CD4-positive, alpha-beta T cell treated with Interleukin-1 beta for 1 hour (primary cell): ENCODE data around the gene DSCAML1.

Source experiments
- DNase-seq, 2 donors: peaks; one replicate each; pipeline ENCODE4 v3.0.0-alpha.2; 2020 to 2022

DSCAML1 gene

DNA sequence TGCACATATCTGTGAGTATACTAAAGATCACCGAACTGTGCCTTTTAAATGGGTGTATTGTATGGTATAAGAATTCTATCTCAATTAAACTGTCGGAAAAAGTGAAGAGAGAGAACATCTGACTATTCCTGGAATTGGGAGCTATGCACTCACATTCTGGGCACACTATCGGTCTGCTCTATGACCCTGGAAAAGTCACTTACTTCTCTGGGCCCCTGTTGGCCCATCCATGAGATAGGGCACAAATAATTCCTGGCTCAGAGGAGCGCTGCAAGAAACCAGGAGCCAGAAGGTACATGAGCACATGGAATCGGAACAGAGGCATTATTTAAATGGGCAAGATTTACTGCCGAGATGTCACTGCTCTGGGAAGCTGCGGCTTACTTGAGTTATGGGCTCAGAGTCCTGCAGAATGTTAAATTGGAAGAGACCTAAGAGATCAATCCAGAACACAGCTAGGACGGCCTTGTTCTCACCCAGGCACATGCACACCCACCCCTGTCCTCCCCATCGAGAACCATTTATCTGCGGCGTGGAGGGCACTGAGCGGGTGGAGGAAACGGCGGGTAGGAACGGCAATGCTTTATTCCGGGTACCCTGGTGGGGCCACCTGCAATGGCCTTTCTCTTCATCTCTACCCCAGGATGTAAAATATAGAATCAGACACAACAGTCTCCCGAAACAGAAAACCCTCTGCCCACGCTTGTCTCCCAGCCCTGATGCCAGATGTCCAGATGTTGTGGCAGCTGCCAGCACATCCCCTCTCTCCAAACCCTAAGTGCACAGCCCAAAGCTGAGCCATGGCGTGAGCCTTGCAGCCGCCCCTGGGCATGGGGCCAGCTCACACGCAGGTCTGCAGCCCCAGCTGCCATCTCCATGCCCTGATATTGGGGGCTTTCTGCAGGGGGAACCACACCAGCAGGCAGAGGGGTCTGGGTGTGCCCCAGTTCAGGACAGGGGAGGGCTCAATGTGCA lies 142.4 kb downstream of the DSCAML1 start:
- no peak for DNase-seq

DNA sequence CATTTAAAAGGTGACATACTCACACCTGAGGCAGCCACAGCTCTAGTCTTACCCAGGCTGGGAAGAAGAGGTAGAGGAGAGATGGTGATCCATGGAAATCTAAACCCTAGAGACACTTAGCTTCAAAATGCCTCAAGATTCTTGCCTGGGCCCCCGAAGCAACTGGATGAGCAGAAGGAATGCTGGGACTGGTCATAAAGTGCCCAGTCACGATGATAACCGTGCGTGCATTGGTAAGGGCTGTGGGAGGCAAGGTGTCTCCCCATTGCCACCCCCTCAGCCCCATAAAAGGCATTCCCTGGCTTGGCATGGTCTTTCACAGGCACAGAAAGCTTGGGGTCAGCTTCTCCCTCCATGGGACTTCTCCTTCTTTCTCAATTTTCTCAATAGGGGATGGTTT lies 144.5 kb downstream of the DSCAML1 start:
- no peak for DNase-seq

DNA sequence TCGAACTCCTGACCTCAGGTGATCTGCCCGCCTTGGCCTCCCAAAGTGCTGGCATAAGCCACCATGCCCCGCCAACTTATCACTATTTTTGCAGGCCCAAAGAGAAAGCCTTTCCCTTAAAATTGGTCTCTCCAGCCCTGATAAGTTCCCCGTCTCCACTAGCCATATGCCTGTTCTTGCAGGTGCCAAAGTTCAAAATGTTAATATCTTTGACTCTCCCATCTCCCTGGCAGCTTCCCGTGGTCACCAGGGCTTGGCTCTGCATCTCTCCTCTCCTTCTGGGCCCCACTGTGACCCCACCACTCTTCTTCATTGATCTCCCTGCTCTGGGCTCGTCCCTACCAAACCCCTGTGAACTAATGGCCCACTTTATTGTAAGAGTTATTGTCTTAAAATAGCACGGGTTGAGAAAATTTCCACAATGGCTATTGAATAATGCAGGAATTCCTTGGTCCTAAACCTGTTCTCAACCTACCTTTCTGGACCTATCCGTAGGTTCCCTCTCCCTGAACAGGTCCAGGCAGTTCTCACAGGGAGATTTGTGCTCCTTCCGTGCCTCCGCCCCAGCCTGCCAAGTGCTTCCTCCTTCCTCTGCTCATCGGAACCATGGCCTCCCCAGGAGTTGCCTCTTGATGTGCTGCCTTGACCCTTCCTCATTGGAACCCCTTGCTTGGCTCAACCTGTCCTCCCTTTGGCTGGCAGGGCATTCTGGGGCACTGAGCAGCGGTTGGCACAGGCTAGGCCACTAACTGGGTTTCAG lies 147.5 kb downstream of the DSCAML1 start:
- DNase-seq: no peak

DNA sequence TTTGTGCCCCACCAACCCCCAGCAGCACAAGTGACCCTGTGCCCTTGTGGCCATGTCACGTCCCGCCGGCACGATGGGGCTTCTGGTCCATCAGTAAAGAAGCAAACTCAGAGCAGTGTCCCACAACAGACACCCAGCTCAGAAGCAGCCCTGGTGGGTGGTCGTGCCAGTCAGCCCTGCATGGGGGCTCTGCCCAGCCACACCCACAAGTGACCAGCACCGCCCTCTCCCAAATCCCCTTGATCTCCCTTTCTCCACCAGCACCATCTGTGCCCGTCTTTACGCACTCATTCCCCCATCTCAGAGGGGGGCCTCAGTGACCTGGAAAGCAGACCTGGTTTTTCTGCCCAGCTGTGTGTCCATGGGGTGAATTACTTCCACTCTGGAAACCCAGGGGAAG lies 149.1 kb downstream of the DSCAML1 start:
- no peak for DNase-seq

DNA sequence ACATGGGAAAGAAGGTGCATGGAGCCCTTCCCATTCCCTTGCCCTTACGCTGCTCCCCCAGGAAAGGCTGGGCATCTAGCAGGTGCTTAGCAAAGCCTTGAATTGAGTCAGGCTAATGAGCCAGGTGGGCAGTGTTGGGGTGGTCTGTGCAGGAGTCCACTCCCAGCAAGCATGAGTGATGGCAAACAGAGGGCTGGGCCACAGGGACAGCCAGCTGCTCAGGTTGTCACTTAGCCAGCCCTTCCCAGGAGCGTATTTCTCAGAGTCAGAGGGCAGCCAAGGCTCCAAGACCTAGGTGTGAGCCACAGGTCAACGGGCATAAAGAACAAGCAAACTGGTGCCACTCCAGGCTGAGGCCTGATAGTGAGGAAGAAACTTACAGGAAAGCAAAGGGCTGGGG lies 149.8 kb downstream of the DSCAML1 start:
- no peak for DNase-seq

DNA sequence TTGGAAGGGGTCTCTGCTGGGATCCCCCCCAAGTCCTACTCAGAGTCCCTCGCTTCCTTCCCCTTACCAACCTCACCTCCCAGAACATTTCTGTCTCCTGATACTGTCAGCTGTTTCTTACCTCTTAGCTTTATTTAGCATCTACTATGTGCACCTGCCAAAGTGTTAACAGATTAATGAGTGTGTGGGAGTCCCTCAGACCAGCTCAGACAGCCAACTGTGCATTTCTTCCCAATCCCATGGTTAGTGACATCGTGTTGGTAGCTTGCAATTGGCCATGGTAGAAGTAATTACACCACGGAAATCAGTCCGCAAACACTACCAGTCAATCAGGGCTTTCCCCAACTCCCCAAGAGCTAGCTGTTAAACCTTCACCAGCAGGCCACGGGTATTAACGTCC lies 150.6 kb downstream of the DSCAML1 start:
- no peak for DNase-seq

DNA sequence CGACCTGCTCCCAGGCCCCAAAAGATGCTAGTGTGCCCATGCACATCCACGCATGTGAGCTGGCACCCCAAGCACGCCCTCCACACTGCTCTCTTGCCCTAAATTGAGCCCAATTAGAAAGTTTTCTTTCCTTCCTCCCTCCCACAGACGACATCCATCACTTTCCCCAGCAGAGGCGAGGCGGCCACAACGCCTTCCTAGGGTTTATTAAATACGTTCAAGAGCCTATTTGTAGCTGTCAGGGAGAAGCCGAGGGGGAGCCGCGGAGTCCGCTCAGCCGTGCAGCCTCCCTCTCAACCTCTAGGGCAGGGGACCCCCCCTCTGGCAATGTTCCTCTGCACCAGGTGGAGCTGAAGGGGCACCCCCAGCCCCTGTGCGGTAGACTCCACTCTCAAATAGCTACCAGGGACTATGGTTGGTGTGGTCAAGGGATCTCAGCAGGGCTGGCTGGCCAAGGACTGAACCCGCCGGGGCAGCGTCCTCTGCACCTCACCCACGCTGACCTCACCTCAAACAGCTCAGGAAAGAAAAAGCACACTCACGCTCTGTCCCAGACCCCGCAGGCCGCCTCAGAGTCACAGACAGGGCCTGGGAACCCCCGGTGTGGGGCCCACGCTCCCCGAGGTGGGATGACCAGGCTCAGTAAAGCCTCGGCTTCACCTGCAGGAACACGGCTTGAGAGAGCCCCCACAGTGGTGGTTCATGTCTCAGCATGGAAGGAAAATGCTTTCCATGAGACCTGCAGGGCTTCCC lies 152.4 kb downstream of the DSCAML1 start:
- no peak for DNase-seq

DNA sequence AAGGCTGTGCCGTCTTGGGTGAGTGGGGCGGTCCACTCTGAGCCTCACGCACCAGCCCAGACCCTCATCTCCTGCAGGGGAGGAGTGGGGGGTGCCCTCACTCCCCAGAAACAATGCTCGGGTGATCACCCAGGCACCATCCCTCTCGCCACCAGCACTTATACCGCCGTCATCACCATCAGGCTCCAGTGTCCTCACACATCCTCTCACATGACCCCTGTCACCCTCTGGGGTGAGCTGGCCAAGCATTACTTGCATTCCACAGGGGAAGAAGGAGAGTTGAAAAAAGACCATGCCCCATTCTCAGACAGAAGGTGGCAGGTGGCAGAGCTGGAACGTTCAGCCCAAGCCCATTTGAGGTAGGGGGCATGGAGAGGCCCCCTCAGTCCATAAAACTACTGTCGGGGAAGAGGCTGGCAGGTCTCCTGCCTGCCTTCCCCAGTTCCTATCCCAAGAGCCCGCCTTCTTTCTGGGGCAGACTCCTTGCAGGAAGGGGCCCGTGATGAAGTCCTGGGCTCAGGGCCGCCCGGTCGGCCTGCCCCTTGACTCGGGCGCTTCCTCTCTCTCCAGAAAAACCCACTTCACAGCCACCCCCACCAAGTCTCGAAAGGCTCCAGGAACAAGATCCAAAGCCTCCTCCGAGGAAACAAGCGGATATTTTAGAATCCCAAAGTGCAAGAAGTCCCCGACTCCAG lies 153.3 kb downstream of the DSCAML1 start:
- no peak for DNase-seq

DNA sequence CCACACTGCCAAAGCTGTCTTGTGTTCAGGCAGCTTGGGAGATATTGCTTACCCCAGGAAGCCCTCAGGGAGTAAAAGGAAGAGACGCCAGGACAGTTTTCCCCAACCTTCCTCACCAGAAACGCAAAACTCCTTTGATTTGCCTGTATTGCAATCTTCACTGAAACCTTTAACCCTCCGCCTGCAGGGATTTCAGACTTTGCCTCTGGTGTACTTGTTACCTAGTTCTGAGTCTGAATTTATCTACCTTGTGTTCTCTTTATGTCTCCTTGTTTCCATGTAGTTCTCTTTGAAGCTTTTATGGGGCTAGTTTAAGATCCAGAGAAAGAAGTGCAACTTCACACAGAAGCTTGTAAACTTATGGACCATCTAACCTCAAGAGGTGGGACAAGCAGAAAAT lies 154.2 kb downstream of the DSCAML1 start:
- no peak for DNase-seq

DNA sequence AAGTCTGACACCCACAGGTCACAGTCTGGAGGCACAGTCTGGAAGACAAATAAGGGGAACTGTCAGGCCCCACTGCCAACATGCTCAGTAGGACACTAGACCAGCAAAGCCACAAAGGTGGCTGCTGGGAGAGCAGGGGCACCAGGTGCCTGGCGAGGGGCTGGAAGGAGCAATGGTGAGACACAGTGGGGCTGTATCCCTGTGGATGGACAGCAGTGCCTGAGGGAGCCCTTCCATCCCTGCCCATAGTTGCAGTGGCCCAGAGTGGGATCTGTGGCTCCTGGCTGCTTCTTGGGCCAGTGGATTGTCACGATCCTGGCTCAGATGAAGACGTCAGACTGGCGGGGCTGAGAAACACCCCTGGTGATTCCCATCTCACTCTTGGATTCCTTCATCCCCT lies 154.6 kb downstream of the DSCAML1 start:
- no peak for DNase-seq

DNA sequence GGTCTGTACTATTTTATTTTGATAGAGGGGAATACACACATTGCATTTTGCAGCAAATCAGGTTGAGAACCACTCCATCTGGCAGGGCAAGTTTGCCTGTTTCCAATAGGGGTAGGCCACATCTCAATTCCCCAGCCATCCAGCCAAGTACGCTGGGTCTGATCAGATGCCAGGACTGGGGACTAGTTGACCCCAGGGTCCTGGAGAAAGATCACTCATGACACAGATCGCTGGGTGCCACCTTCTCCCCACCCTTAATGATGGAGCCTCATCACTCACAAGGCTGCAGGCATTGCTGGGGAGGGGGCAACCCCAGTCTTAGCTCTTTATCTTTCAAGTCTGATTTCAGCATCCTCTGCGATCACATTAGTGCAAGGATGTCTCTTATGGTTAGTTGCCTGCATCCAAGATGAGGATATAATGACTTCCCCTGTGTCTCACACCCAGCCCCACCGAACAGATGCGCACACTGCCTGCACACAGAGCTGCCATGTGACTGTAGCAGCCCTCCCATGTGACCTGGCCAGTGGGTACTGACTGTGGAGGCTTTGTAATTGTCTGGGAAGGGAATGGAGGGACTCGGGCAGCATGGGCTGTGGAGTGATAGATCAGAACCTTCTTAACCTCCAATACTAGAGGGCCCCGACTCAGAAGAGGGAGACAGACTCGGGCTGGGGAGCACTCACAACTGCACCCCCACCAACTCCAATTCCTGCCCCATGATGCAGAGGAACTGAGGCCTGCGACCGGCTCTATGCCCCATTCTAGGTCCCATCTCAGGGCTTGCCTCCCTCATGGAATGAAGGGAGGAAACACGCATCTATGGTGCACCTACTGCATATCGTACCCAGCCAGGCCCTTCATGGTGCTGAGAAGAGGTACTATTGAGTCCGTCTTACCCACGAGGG lies 155.8 kb downstream of the DSCAML1 start:
- DNase-seq: no peak

DNA sequence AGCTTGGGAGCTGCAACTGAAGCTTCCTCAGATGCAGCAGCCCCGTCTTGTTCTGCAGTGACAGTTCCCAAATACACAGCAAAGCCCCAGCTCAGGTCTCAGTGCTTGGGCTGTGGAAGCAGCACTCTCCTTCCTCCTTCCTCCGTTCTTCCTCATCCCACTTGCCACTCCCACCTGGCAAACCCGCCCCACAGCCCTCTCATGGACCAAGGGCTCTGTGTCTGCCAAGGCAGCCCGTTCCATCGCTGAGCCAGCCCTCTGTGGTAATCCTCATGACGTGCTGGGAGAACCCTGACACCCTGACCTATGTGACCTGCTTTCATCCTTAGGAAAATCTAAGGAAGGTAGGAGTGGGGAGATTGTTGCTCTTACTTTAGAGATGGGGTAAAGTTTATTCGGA lies 157.0 kb downstream of the DSCAML1 start:
- no peak for DNase-seq

DNA sequence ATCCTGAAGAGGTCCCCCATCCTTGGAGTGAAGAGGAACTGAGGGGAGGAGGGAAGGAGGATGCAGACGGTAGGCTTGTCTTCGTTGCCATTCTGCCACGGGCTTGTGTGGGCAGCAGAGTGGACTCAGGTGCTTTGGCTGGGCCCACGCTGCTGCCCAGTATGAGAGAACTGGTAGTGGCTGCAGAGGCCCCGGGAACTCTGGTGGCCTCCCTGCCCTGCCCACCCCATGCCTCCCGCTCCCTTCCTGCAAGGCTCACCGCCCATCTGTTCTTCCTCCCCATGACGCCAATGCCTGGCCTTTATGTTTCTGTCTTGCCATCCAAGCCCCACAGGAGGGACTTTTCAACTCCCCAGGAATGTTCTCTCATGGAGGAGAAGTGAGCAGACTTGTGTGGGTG lies 157.4 kb downstream of the DSCAML1 start:
- no peak for DNase-seq

DNA sequence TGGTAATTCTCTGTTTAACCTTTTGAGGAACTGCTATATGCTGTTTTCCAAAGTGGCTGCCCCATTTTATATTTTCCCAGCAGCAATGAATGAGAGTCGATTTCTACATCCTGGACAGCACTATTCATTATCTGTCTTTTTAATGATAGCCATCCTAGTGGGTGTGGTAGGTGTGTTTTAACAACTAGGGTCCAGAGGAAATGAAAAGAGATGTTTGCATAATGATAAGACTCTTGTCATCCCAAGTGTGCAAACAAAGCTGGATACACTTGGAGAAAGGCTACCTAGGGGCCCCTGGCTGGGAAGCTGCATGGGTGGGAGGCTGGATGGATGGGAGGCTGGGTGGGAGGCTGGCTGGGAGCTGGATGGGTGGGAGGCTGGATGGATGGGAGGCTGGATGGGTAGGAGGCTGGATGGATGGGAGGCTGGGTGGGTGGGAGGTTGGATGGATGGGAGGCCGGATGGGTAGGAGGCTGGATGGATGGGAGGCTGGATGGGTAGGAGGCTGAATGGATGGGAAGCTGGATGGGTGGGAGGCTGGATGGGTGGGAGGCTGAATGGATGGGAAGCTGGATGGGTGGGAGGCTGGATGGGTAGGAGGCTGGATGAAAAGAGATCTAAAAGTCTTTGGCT lies 158.0 kb downstream of the DSCAML1 start:
- no peak for DNase-seq

DNA sequence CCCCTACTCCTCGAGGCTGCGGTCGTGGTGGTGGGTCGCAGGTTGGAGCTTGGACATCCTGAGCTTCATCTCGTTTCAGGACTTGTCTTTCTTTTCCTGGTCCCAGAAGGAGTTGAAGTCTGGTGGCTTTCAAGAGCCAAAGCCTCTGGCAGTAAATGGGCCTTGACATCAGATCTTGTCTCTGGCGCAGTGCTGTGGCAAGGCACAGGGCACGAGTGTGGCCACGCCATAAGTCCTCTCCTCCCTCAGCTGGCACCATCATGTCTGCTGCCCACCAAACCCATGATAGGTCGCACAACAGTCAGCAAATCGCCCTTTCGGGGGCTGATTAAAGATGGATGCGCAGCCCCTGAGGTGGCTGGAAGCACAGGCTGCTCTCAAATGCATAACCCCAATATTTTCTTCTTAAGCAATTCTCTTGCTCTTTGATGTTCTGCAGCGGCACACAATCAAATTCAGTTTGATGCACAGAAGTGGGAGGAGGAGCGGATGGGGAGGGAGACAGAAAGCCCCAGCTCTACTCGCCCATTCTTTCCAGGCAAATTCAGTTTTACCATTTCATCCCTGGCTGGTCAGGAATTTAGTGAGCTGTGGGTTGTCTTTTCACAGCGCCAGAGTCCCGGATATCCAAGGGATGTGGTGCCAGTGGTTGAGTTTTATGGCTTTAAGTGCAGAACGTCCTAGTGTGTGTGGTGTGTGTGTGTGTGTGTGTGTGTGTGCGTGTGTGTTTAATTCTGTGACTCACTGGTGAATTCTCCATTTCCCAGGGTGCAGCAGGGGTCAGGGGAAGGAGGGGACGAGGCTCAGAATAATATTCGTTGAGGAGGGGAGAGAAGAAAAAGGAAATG lies 162.0 kb downstream of the DSCAML1 start:
- DNase-seq: no peak

DNA sequence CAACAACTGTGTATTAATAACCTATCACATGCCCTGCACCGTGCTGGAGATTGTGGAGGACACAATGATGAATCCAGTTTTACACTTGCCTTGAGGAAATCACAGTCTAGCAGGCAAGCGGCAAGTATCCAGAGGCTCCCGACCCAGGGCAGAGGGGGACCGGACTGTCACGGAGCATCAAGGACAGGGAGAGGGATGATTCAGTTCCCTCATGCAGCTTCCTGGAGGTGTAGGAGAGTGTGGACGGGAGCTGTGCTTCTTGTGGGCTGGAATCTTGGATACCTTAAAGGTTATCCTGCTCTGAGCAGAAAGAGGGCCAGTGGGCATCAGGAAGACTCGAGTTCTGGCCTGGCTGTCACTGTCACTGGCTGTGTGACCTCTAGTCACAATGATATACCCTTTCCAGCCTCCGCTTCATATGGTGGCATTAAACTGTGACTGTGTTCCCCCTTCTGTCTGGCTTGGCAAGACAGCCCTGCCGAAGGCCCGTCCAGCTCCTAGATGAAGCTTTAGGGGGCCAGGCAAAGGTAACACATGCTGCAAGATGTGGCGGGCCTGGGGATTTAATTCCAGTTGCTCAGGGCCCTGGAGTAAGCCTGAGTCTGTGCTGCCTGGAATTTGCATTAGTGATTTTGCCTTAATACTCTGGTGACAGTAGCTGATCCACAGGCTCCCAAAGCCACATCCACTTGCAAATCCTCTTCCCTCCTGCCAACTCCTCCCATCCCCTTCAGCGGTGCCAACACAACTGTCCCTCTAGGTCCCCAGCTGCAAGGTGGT lies 162.8 kb downstream of the DSCAML1 start:
- DNase-seq: no peak

DNA sequence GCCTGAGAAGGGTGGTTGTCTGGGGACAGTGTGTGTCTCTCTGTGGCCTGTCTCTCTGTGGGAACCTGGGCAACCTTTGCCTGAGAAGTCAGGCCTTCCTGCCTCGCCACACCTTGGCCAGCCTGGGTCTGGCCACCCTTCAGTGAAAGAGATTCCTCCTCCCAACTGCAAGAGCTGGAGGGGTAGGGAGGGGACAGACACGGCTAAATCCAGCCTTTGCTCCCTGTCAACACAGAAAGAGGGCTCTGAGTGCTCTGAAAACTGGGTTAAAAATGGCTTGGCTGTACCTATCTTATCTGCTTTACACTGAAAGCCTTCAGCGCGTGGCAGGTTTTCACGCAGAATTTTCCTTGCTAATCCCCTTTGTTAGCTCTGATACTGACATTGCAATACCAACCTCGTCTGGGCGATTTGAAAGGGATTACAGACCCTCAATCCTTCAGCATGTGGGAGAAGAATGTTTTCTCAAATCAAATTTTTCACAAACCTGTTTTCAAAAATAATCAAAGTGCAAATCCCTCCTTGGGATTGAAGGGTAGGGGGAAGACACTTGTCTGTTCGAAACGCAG lies 163.7 kb downstream of the DSCAML1 start:
- no peak for DNase-seq

DNA sequence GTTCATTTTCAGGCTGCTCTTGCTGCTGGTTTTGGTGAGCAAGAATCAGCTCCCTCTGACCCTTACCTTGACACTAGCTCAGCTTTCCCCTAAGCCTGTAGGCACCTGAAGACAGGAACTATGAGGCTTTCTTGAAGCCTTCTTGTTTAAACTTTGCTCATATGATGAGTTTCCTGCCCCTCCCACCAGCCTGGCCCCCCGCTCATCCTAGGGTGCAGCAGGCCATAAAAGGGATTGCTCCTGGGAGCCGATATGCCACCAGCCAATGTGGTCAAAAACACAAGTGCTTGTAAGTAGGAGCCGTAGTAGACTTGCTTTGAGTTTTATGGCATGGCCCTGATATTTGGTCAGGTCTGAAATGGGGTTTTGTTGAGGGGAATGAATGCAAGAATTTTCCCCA lies 164.7 kb downstream of the DSCAML1 start:
- DNase-seq: no peak
